Adrenal gland (tissue), 5 donors: Measurements from ENCODE around the gene SLC2A2.

Source experiments
- CTCF ChIP-seq, 6 experiments: fragments of 450-650 bp in 4 of 6; fragments of 200-600 bp in 2 of 6; sonication (generic) in 1 of 6; IDR thresholded peaks; 1 replicate in 5 of 6; 2 replicates in 1 of 6; pipeline versions ENCODE4 v1.5.1 to v1.8.0; 2016 to 2021; ENCODE audit warnings: antibody characterized with exemption in 6 of 6, mild to moderate bottlenecking in 2 of 6, moderate library complexity in 1 of 6
- POLR2A ChIP-seq, 2 donors: fragments of 450-650 bp; IDR thresholded peaks; one replicate each; pipeline ENCODE4 v1.6.1; 2017; ENCODE audit warnings: antibody characterized with exemption in 2 of 2, mild to moderate bottlenecking in 2 of 2, moderate library complexity in 1 of 2
- donor health status: DM: no; HTN: no; CAD: no.

GRCh38 chr3:170949211-170949610 is 77.3 kb downstream of the SLC2A2 start:
- no peak for TF ChIP-seq CTCF (IDR thresholded peaks at IDR 0.05)
- TF ChIP-seq POLR2A (IDR thresholded peaks at IDR 0.05), result no peak
